Thoracic aorta (tissue), 2 donors: ENCODE results near the gene ZNF385D. TPM values are rescaled to one million over a fixed set of nuclear protein-coding genes. Genes with fewer than 3 reads are reported as not detected.

ENCODE experiments used
- ATAC-seq: fragments of 150-250 bp; one replicate; pipeline ENCODE4 v1.8.0; 2017; ENCODE audit warnings: low read depth; ENCODE audit not compliant: insufficient number of reproducible peaks, low FRiP score
- DNase-seq: peaks from one replicate; pipeline ENCODE4 v3.0.0-alpha.2; 2020; ENCODE audit warnings: low spot score
- H3K27ac ChIP-seq, 2 donors: fragments of 200-600 bp; sonication (generic); 1 replicate in 1 of 2; 2 replicates in 1 of 2; pipeline ENCODE4 v1.5.1; 2016; ENCODE audit warnings: mild to moderate bottlenecking in 2 of 2, moderate library complexity in 2 of 2
- H3K27me3 ChIP-seq: fragments of 200-600 bp; sonication (generic); replicated peaks from 2 replicates; pipeline ENCODE4 v1.6.0; 2016; ENCODE audit warnings: mild to moderate bottlenecking; ENCODE audit not compliant: insufficient read depth
- H3K36me3 ChIP-seq: fragments of 200-600 bp; sonication (generic); one replicate; pipeline ENCODE4 v1.5.1; 2016
- H3K4me1 ChIP-seq, 2 donors: fragments of 200-600 bp; sonication (generic); 1 replicate in 1 of 2; 2 replicates in 1 of 2; pipeline versions ENCODE4 v1.5.1 to v1.6.0; 2016; ENCODE audit warnings: low read depth in 2 of 2, mild to moderate bottlenecking in 1 of 2; ENCODE audit not compliant: control insufficient read depth in 1 of 2
- H3K4me3 ChIP-seq: fragments of 200-600 bp; sonication (generic); 2 replicates; pipeline ENCODE4 v1.5.1; 2016; ENCODE audit warnings: mild to moderate bottlenecking
- H3K9me3 ChIP-seq: fragments of 200-600 bp; sonication (generic); 2 replicates; pipeline ENCODE4 v1.5.1; 2016
- CTCF ChIP-seq: fragments of 200-600 bp; sonication (generic); IDR thresholded peaks from one replicate; pipeline ENCODE4 v1.5.1; 2019; ENCODE audit warnings: antibody characterized with exemption
- total RNA-seq, 2 donors: library from RNA; depleted of rRNA; stranded (reverse); fragments of >200 nt; gene quantifications; one replicate each; pipeline versions ENCODE4 v1.1.0 to v1.2.3, GENCODE V29; 2016

ZNF385D gene
- total RNA-seq, 2 donors from 2014 or later: 15.8 to 81.3 TPM

DNA sequence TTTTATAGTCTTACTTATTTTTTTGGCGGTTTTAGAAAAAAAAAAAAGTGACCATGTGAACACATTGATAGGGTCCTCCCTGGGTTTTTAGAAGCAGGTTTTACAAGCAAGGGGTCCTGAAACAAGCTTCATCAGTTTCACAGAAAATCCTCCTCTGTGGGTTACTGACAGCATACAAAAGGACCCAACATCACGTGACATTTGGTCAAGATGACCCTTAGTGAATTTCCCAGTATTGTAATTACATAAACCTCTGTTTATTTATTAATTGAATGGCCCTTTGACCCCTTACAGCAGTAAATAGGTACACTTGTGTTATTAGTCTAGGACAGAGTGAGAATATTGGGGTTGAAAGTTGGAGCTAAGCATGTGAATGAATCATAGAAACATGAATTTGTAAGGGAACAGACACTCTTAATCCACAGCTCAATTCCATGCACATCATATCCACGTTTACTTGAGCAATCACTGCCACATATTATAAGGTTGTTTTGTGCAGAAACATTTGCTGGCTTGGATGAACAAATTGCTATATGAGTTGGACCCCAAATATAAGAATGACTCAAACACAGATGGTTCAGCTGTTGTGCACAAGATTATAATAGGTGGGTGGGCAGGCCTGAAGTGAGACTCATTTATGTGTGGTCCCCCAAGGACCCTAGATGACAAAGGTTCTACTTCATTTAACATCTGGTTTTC lies 137.5 kb downstream of the ZNF385D start:
- ATAC-seq: no peak

DNA sequence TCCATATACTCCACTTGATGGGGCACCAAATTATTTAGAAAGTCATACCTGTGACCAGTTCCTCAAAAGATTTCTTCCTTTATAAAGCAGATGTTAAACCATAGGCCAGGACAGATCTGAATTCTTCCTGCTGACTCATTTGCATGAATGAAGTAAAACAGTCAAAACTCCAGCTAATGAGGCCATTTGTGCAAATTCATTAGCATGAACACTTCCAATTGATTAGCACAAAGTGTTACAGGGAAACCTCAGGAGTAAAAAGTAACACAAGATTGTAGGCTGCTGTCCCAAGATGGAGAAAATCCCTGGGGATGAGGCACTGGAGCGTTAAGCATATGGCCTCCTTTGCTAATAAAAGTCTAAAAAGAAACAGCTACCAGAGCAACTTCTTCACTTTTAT lies 149.8 kb downstream of the ZNF385D start:
- DNase-seq (no peak), ATAC-seq (no peak)
- Histone ChIP-seq H3K4me1 (peaks cover 0 to 13% of the 10 kb centered on the region in 2 donors), H3K36me3 (no peaks in the 10 kb centered on the region), H3K27ac (no peak overlapping the region), H3K27me3 (no peaks in the 10 kb centered on the region), H3K9me3 (no peaks in the 10 kb centered on the region), H3K4me3 (no peak overlapping the region)
- TF ChIP-seq CTCF: no peak

More for the DNA sequence above, 137.5 kb downstream of the ZNF385D start:
- Histone ChIP-seq H3K27ac (no peak overlapping the region), H3K27me3 (no peaks in the 10 kb centered on the region), H3K36me3 (peaks cover 5% of the 10 kb centered on the region), H3K9me3 (no peaks in the 10 kb centered on the region), H3K4me3 (no peak overlapping the region), H3K4me1 (peaks cover 0 to 8% of the 10 kb centered on the region in 2 donors)
- DNase-seq: no peak
- TF ChIP-seq CTCF: no peak

- no peak for DNase-seq
- TF ChIP-seq CTCF: no peak
- ATAC-seq: no peak
- Histone ChIP-seq H3K27me3 (no peaks in the 10 kb centered on the region), H3K4me1 (peaks cover 0 to 16% of the 10 kb centered on the region in 2 donors), H3K4me3 (no peak overlapping the region), H3K27ac (no peak overlapping the region), H3K9me3 (no peaks in the 10 kb centered on the region), H3K36me3 (no peaks in the 10 kb centered on the region)
These were observed 151.1 kb downstream of the ZNF385D start for GRCh38 chr3:21599890-21600289.

GRCh38 chr3:21592828-21593227 lies 158.2 kb downstream of the ZNF385D start:
- H3K4me3 ChIP-seq: no peak overlapping the region
- no peaks in the 10 kb centered on the region for H3K36me3 ChIP-seq
- no peaks in the 10 kb centered on the region for H3K27me3 ChIP-seq
- DNase-seq (no peak), ATAC-seq (no peak)
- TF ChIP-seq CTCF: no peak
- no peak overlapping the region for H3K27ac ChIP-seq
- no peaks in the 10 kb centered on the region for H3K9me3 ChIP-seq
- peaks cover 0 to 14% of the 10 kb centered on the region in 2 donors for H3K4me1 ChIP-seq

- DNase-seq: no peak
- Histone ChIP-seq H3K27me3 (no peaks in the 10 kb centered on the region), H3K36me3 (no peaks in the 10 kb centered on the region), H3K27ac (no peak overlapping the region), H3K4me3 (no peak overlapping the region), H3K4me1 (peaks cover 8 to 21% of the 10 kb centered on the region in 2 donors), H3K9me3 (no peaks in the 10 kb centered on the region)
- TF ChIP-seq CTCF: no peak
- no peak for ATAC-seq
These were observed 163.1 kb downstream of the ZNF385D start for GRCh38 chr3:21587894-21588293.
